T-helper 2 cell treated with Interferon-gamma antibody and Interleukin-4, amounts not matched to agents 5 μg/mL and 100 μg/mL, for 36 hours (primary cell): ENCODE data around the gene ZNF408.

Experiments used
- DNase-seq: peaks from one replicate; pipeline ENCODE4 v3.0.0; 2021; ENCODE audit warnings: low spot score
- H3K27ac Mint-ChIP-seq: one replicate; pipeline ENCODE4 v1.8.0; 2021; ENCODE audit warnings: mild to moderate bottlenecking, mixed read lengths
- H3K27me3 Mint-ChIP-seq: one replicate; pipeline ENCODE4 v1.8.0; 2021; ENCODE audit warnings: low read depth, mixed read lengths
- H3K36me3 Mint-ChIP-seq: one replicate; pipeline ENCODE4 v1.8.0; 2021; ENCODE audit warnings: low read depth, mixed read lengths
- H3K4me1 Mint-ChIP-seq: one replicate; pipeline ENCODE4 v1.8.0; 2021; ENCODE audit warnings: low read depth, mixed read lengths
- H3K4me3 Mint-ChIP-seq: one replicate; pipeline ENCODE4 v1.8.0; 2022; ENCODE audit warnings: mild to moderate bottlenecking, moderate library complexity, mixed read lengths
- H3K9me3 Mint-ChIP-seq: one replicate; pipeline ENCODE4 v1.8.0; 2021; ENCODE audit warnings: mixed read lengths

ZNF408 gene

GRCh38 chr11:46736146-46736545, 35.3 kb downstream of the ZNF408 start:
- Mint-ChIP-seq H3K4me3 (no peak overlapping the region), H3K36me3 (peaks cover 3% of the 10 kb centered on the region), H3K9me3 (no peaks in the 10 kb centered on the region), H3K27me3 (no peaks in the 10 kb centered on the region), H3K4me1 (no peaks in the 10 kb centered on the region), H3K27ac (no peak overlapping the region)
- DNase-seq, result no peak

GRCh38 chr11:46736615-46737014, 35.8 kb downstream of the ZNF408 start:
- Mint-ChIP-seq H3K27me3 (no peaks in the 10 kb centered on the region), H3K4me1 (no peaks in the 10 kb centered on the region), H3K9me3 (no peaks in the 10 kb centered on the region), H3K4me3 (no peak overlapping the region), H3K27ac (no peak overlapping the region), H3K36me3 (peaks cover 7% of the 10 kb centered on the region)
- no peak for DNase-seq

- Mint-ChIP-seq H3K27me3 (no peaks in the 10 kb centered on the region), H3K9me3 (no peaks in the 10 kb centered on the region), H3K4me3 (no peak overlapping the region), H3K27ac (no peak overlapping the region), H3K36me3 (peaks cover 16% of the 10 kb centered on the region), H3K4me1 (no peaks in the 10 kb centered on the region)
- DNase-seq, result no peak
Observed at GRCh38 chr11:46737699-46738098, 36.9 kb downstream of the ZNF408 start.

GRCh38 chr11:46738887-46739286, 38.1 kb downstream of the ZNF408 start:
- no peak overlapping the region for H3K4me3 Mint-ChIP-seq
- no peak for DNase-seq
- no peaks in the 10 kb centered on the region for H3K9me3 Mint-ChIP-seq
- peaks cover 26% of the 10 kb centered on the region for H3K36me3 Mint-ChIP-seq
- no peak overlapping the region for H3K27ac Mint-ChIP-seq
- no peaks in the 10 kb centered on the region for H3K4me1 Mint-ChIP-seq
- no peaks in the 10 kb centered on the region for H3K27me3 Mint-ChIP-seq

- Mint-ChIP-seq H3K9me3 (no peaks in the 10 kb centered on the region), H3K4me1 (no peaks in the 10 kb centered on the region), H3K27ac (no peak overlapping the region), H3K36me3 (peaks cover 51% of the 10 kb centered on the region), H3K27me3 (no peaks in the 10 kb centered on the region), H3K4me3 (no peak overlapping the region)
- DNase-seq, result no peak
Observed at GRCh38 chr11:46741600-46742484, 41.0 kb downstream of the ZNF408 start.

GRCh38 chr11:46743043-46743442, 42.2 kb downstream of the ZNF408 start:
- H3K9me3 Mint-ChIP-seq, result no peaks in the 10 kb centered on the region
- H3K4me1 Mint-ChIP-seq, result no peaks in the 10 kb centered on the region
- H3K4me3 Mint-ChIP-seq, result no peak overlapping the region
- H3K27ac Mint-ChIP-seq, result no peak overlapping the region
- H3K27me3 Mint-ChIP-seq, result no peaks in the 10 kb centered on the region
- H3K36me3 Mint-ChIP-seq, result peaks cover 59% of the 10 kb centered on the region
- no peak for DNase-seq

- H3K4me1 Mint-ChIP-seq, result no peaks in the 10 kb centered on the region
- no peak overlapping the region for H3K4me3 Mint-ChIP-seq
- H3K27me3 Mint-ChIP-seq, result no peaks in the 10 kb centered on the region
- H3K36me3 Mint-ChIP-seq, result peaks cover 62% of the 10 kb centered on the region
- no peak overlapping the region for H3K27ac Mint-ChIP-seq
- no peak for DNase-seq
- no peaks in the 10 kb centered on the region for H3K9me3 Mint-ChIP-seq
Observed at GRCh38 chr11:46743693-46744339, 43.0 kb downstream of the ZNF408 start.

GRCh38 chr11:46745328-46745727, 44.5 kb downstream of the ZNF408 start:
- no peak for DNase-seq
- Mint-ChIP-seq H3K36me3 (peaks cover 70% of the 10 kb centered on the region), H3K4me1 (no peaks in the 10 kb centered on the region), H3K27ac (no peak overlapping the region), H3K4me3 (no peak overlapping the region), H3K9me3 (no peaks in the 10 kb centered on the region), H3K27me3 (no peaks in the 10 kb centered on the region)

- Mint-ChIP-seq H3K27ac (no peak overlapping the region), H3K27me3 (no peaks in the 10 kb centered on the region), H3K36me3 (peaks cover 75% of the 10 kb centered on the region), H3K9me3 (no peaks in the 10 kb centered on the region), H3K4me1 (no peaks in the 10 kb centered on the region), H3K4me3 (no peak overlapping the region)
- DNase-seq, result no peak
Observed at GRCh38 chr11:46745995-46746394, 45.2 kb downstream of the ZNF408 start.

- no peaks in the 10 kb centered on the region for H3K4me1 Mint-ChIP-seq
- H3K4me3 Mint-ChIP-seq, result no peak overlapping the region
- H3K36me3 Mint-ChIP-seq, result peaks cover 72% of the 10 kb centered on the region
- peak overlapping the region; percentile 67 for H3K27ac Mint-ChIP-seq
- no peaks in the 10 kb centered on the region for H3K9me3 Mint-ChIP-seq
- DNase-seq, result no peak
- H3K27me3 Mint-ChIP-seq, result no peaks in the 10 kb centered on the region
Observed at GRCh38 chr11:46747150-46747549, 46.3 kb downstream of the ZNF408 start.
